Gastroesophageal sphincter (tissue), 4 donors: ENCODE results near the gene GNAO1. TPM values are rescaled to one million over a fixed set of nuclear protein-coding genes. Genes with fewer than 3 reads are reported as not detected.

Experiments used
- ATAC-seq: fragments of 150-250 bp; one replicate; pipeline ENCODE4 v1.9.1; 2016; ENCODE audit warnings: mild to moderate bottlenecking, moderate library complexity
- H3K27ac ChIP-seq, 4 donors: fragments of 200-600 bp; sonication (generic) in 3 of 4; 1 replicate in 3 of 4; 2 replicates in 1 of 4; pipeline ENCODE4 v1.5.1; 2016 to 2019
- H3K27me3 ChIP-seq: fragments of 200-600 bp; sonication (generic); one replicate; pipeline ENCODE4 v1.5.1; 2019
- H3K36me3 ChIP-seq, 2 donors: fragments of 200-600 bp; sonication (generic); one replicate each; pipeline ENCODE4 v1.5.1; 2019; ENCODE audit warnings: control low read depth in 1 of 2
- H3K4me1 ChIP-seq, 3 donors: fragments of 200-600 bp; sonication (generic); 1 replicate in 2 of 3; 2 replicates in 1 of 3; pipeline ENCODE4 v1.5.1; 2016 to 2019; ENCODE audit warnings: control low read depth in 2 of 3
- H3K4me3 ChIP-seq, 2 donors: fragments of 200-600 bp; sonication (generic); one replicate each; pipeline ENCODE4 v1.5.1; 2019; ENCODE audit warnings: mild to moderate bottlenecking in 1 of 2, moderate library complexity in 1 of 2
- H3K9me3 ChIP-seq, 3 donors: fragments of 200-600 bp; sonication (generic); one replicate each; pipeline ENCODE4 v1.5.1; 2017 to 2019; ENCODE audit warnings: control low read depth in 2 of 3
- CTCF ChIP-seq, 4 experiments: fragments of 200-600 bp in 2 of 4; fragments of 450-650 bp in 2 of 4; sonication (generic) in 1 of 4; IDR thresholded peaks; one replicate each; pipeline ENCODE4 v1.5.1; 2017 to 2019; ENCODE audit warnings: antibody characterized with exemption in 4 of 4, mild to moderate bottlenecking in 2 of 4, moderate library complexity in 2 of 4
- EP300 ChIP-seq: sonication (generic); formaldehyde crosslinking; IDR thresholded peaks from one replicate; pipeline ENCODE4 v1.6.1; 2017; ENCODE audit warnings: antibody characterized with exemption, mild to moderate bottlenecking
- POLR2A ChIP-seq, 2 donors: fragments of 450-650 bp; IDR thresholded peaks; one replicate each; pipeline ENCODE4 v1.6.1; 2017; ENCODE audit warnings: antibody characterized with exemption in 2 of 2, mild to moderate bottlenecking in 2 of 2, moderate library complexity in 1 of 2
- POLR2AphosphoS5 ChIP-seq: sonication (generic); formaldehyde crosslinking; IDR thresholded peaks from one replicate; pipeline ENCODE4 v1.6.1; 2017; ENCODE audit warnings: antibody characterized with exemption
- WGBS, 2 donors: methylation state at CpG; one replicate each; pipeline ENCODE4 v1.1.5; 2018; ENCODE audit warnings: low coverage in 1 of 2; 5-methylcytosine and 5-hydroxymethylcytosine counted together
- total RNA-seq, 4 donors: library from RNA; depleted of rRNA; stranded (reverse); fragments of >200 nt; gene quantifications; one replicate each; pipeline ENCODE4 v1.1.0, GENCODE V29; 2016

The GNAO1 gene
- total RNA-seq, 4 donors from 2014 or later, result 3.4 to 21.0 (median 11.0) TPM

- Histone ChIP-seq H3K9me3 (no peaks in the 10 kb centered on the region), H3K27ac (no peak overlapping the region), H3K27me3 (no peaks in the 10 kb centered on the region), H3K36me3 (no peaks in the 10 kb centered on the region), H3K4me1 (peaks cover 0 to 12% (median 4%) of the 10 kb centered on the region in 3 donors), H3K4me3 (no peak overlapping the region)
- TF ChIP-seq CTCF (IDR thresholded peaks at IDR 0.05) (no peak), EP300 (no peak), POLR2A (IDR thresholded peaks at IDR 0.05) (no peak), POLR2AphosphoS5 (no peak)
- ATAC-seq, result no peak
- 100% methylated on average over 2 of the region's 7 CpGs; no CpG with 5 or more reads in 1 of the 2 donors for WGBS, 2 donors
Observed at GRCh38 chr16:56315955-56316354, 124.7 kb downstream of the GNAO1 start.

GRCh38 chr16:56316545-56316944 lies 125.3 kb downstream of the GNAO1 start:
- WGBS, 2 donors, result 100% methylated on average over 2 of the region's 7 CpGs; no CpG with 5 or more reads in 1 of the 2 donors
- ATAC-seq, result no peak
- Histone ChIP-seq H3K4me3 (no peak overlapping the region), H3K36me3 (no peaks in the 10 kb centered on the region), H3K9me3 (no peaks in the 10 kb centered on the region), H3K27ac (no peak overlapping the region), H3K4me1 (peaks cover 0 to 12% (median 4%) of the 10 kb centered on the region in 3 donors), H3K27me3 (no peaks in the 10 kb centered on the region)
- TF ChIP-seq POLR2A (IDR thresholded peaks at IDR 0.05) (no peak), CTCF (IDR thresholded peaks at IDR 0.05) (no peak), POLR2AphosphoS5 (no peak), EP300 (no peak)

- peak; percentile 93 for ATAC-seq
- Histone ChIP-seq H3K4me3 (peak overlapping the region in 1 of 2 donors; percentile 37), H3K27me3 (no peaks in the 10 kb centered on the region), H3K4me1 (peaks cover 0 to 12% (median 4%) of the 10 kb centered on the region in 3 donors), H3K36me3 (no peaks in the 10 kb centered on the region), H3K9me3 (no peaks in the 10 kb centered on the region), H3K27ac (no peak overlapping the region)
- TF ChIP-seq POLR2AphosphoS5 (peak; percentile 50), POLR2A (IDR thresholded peaks at IDR 0.05) (no peak), EP300 (no peak), CTCF (IDR thresholded peaks at IDR 0.05) (peak in 3 of 4 experiments; percentile 97 to 98 (median 98))
- no CpG with 5 or more reads among the region's 28 CpGs for WGBS, 2 donors
Observed at GRCh38 chr16:56317998-56318826, 126.9 kb downstream of the GNAO1 start.

- no peak overlapping the region for H3K27ac ChIP-seq
- peaks cover 0 to 12% (median 4%) of the 10 kb centered on the region in 3 donors for H3K4me1 ChIP-seq
- H3K9me3 ChIP-seq, result no peaks in the 10 kb centered on the region
- no peaks in the 10 kb centered on the region for H3K27me3 ChIP-seq
- ATAC-seq, result no peak
- 71 to 83% methylated on average over 1 of the region's 1 CpG for WGBS, 2 donors
- H3K36me3 ChIP-seq, result no peaks in the 10 kb centered on the region
- no peak overlapping the region for H3K4me3 ChIP-seq
- TF ChIP-seq CTCF (IDR thresholded peaks at IDR 0.05) (no peak), POLR2AphosphoS5 (no peak), EP300 (no peak), POLR2A (IDR thresholded peaks at IDR 0.05) (no peak)
Observed at GRCh38 chr16:56318827-56319140, 127.5 kb downstream of the GNAO1 start.

- Histone ChIP-seq H3K4me1 (peaks cover 0 to 12% (median 4%) of the 10 kb centered on the region in 3 donors), H3K4me3 (no peak overlapping the region), H3K36me3 (no peaks in the 10 kb centered on the region), H3K27me3 (no peaks in the 10 kb centered on the region), H3K27ac (no peak overlapping the region), H3K9me3 (no peaks in the 10 kb centered on the region)
- no peak for TF ChIP-seq EP300
- no peak for TF ChIP-seq POLR2A (IDR thresholded peaks at IDR 0.05)
- TF ChIP-seq POLR2AphosphoS5, result no peak
- no peak for TF ChIP-seq CTCF (IDR thresholded peaks at IDR 0.05)
- no peak for ATAC-seq
- 82% methylated on average over 2 of the region's 6 CpGs; no CpG with 5 or more reads in 1 of the 2 donors for WGBS, 2 donors
Observed at GRCh38 chr16:56319376-56319775, 128.1 kb downstream of the GNAO1 start.
